Central memory CD8-positive, alpha-beta T cell (primary cell): ENCODE results near the gene SLC1A7.

Experiments
- ATAC-seq: fragments of 150-1000 bp; cut with Tn5 transposase; replicated peaks from 2 replicates; pipeline ENCODE4 v1.10.0; 2022; ENCODE audit warnings: mild to moderate bottlenecking, moderate FRiP score, moderate number of reproducible peaks; ENCODE audit not compliant: poor library complexity, severe bottlenecking; ENCODE audit errors: extremely low read depth
- DNase-seq, 2 donors: peaks; one replicate each; pipeline ENCODE4 v3.0.0; 2021; ENCODE audit warnings: low spot score in 2 of 2
- H3K27ac Mint-ChIP-seq: one replicate; pipeline ENCODE4 v1.8.0; 2022; ENCODE audit warnings: low read depth, mild to moderate bottlenecking, moderate library complexity, mixed read lengths
- H3K27me3 Mint-ChIP-seq: one replicate; pipeline ENCODE4 v1.8.0; 2022; ENCODE audit warnings: mixed read lengths
- H3K36me3 Mint-ChIP-seq: one replicate; pipeline ENCODE4 v1.8.0; 2022; ENCODE audit warnings: mild to moderate bottlenecking, moderate library complexity, mixed read lengths; ENCODE audit not compliant: insufficient read depth
- H3K4me1 Mint-ChIP-seq: one replicate; pipeline ENCODE4 v1.8.0; 2022; ENCODE audit warnings: mixed read lengths
- H3K4me3 Mint-ChIP-seq: one replicate; pipeline ENCODE4 v1.8.0; 2022; ENCODE audit warnings: mild to moderate bottlenecking, moderate library complexity, mixed read lengths
- H3K9me3 Mint-ChIP-seq: one replicate; pipeline ENCODE4 v1.8.0; 2022; ENCODE audit warnings: mixed read lengths

The SLC1A7 gene

GRCh38 chr1:53127546-53127945 lies 14.9 kb downstream of the SLC1A7 start:
- no peaks in the 10 kb centered on the region for H3K36me3 Mint-ChIP-seq
- H3K27me3 Mint-ChIP-seq, result no peaks in the 10 kb centered on the region
- peak overlapping the region; percentile 89 for H3K27ac Mint-ChIP-seq
- H3K4me3 Mint-ChIP-seq, result peak overlapping the region; percentile 40
- H3K9me3 Mint-ChIP-seq, result no peaks in the 10 kb centered on the region
- DNase-seq (peak in 1 of 2 donors; percentile 23), ATAC-seq (peak; percentile 90)
- peaks cover 44% of the 10 kb centered on the region for H3K4me1 Mint-ChIP-seq

- DNase-seq (no peak), ATAC-seq (no peak)
- H3K9me3 Mint-ChIP-seq, result no peaks in the 10 kb centered on the region
- H3K27me3 Mint-ChIP-seq, result no peaks in the 10 kb centered on the region
- no peaks in the 10 kb centered on the region for H3K36me3 Mint-ChIP-seq
- H3K4me3 Mint-ChIP-seq, result no peak overlapping the region
- peaks cover 39% of the 10 kb centered on the region for H3K4me1 Mint-ChIP-seq
- H3K27ac Mint-ChIP-seq, result no peak overlapping the region
Measured at GRCh38 chr1:53126495-53126894, 15.9 kb downstream of the SLC1A7 start.

- Mint-ChIP-seq H3K9me3 (no peaks in the 10 kb centered on the region), H3K27ac (peak overlapping the region; percentile 41), H3K36me3 (peaks cover under 1% of the 10 kb centered on the region), H3K27me3 (peaks cover 6% of the 10 kb centered on the region), H3K4me3 (no peak overlapping the region), H3K4me1 (peaks cover 45% of the 10 kb centered on the region)
- ATAC-seq (no peak), DNase-seq (no peak)
Measured at GRCh38 chr1:53125623-53126360, 16.6 kb downstream of the SLC1A7 start.

GRCh38 chr1:53125122-53125521 lies 17.3 kb downstream of the SLC1A7 start:
- H3K27me3 Mint-ChIP-seq, result peaks cover 11% of the 10 kb centered on the region
- ATAC-seq (no peak), DNase-seq (no peak)
- H3K4me1 Mint-ChIP-seq, result peaks cover 45% of the 10 kb centered on the region
- no peaks in the 10 kb centered on the region for H3K9me3 Mint-ChIP-seq
- H3K4me3 Mint-ChIP-seq, result no peak overlapping the region
- peaks cover 3% of the 10 kb centered on the region for H3K36me3 Mint-ChIP-seq
- peak overlapping the region; percentile 69 for H3K27ac Mint-ChIP-seq

- Mint-ChIP-seq H3K36me3 (peaks cover 3% of the 10 kb centered on the region), H3K4me1 (peaks cover 38% of the 10 kb centered on the region)
Measured at GRCh38 chr1:53123453-53124140, 18.8 kb downstream of the SLC1A7 start.

GRCh38 chr1:53122961-53123413 lies 19.5 kb downstream of the SLC1A7 start:
- DNase-seq (no peak), ATAC-seq (no peak)
- H3K4me3 Mint-ChIP-seq, result no peak overlapping the region
- no peaks in the 10 kb centered on the region for H3K9me3 Mint-ChIP-seq
- peak overlapping the region; percentile 49 for H3K27ac Mint-ChIP-seq
- H3K27me3 Mint-ChIP-seq, result peaks cover 11% of the 10 kb centered on the region
- peaks cover 32% of the 10 kb centered on the region for H3K4me1 Mint-ChIP-seq
- peaks cover 3% of the 10 kb centered on the region for H3K36me3 Mint-ChIP-seq

More at GRCh38 chr1:53123453-53124140, 18.8 kb downstream of the SLC1A7 start:
- no peak overlapping the region for H3K4me3 Mint-ChIP-seq
- no peaks in the 10 kb centered on the region for H3K9me3 Mint-ChIP-seq
- no peak for DNase-seq
- no peak overlapping the region for H3K27ac Mint-ChIP-seq
- H3K27me3 Mint-ChIP-seq, result peaks cover 11% of the 10 kb centered on the region
- no peak for ATAC-seq

GRCh38 chr1:53122201-53122885 lies 20.1 kb downstream of the SLC1A7 start:
- ATAC-seq (no peak), DNase-seq (no peak)
- peak overlapping the region; percentile 49 for H3K27ac Mint-ChIP-seq
- H3K36me3 Mint-ChIP-seq, result peaks cover 3% of the 10 kb centered on the region
- H3K4me1 Mint-ChIP-seq, result peaks cover 26% of the 10 kb centered on the region
- no peaks in the 10 kb centered on the region for H3K9me3 Mint-ChIP-seq
- H3K4me3 Mint-ChIP-seq, result no peak overlapping the region
- peaks cover 11% of the 10 kb centered on the region for H3K27me3 Mint-ChIP-seq

GRCh38 chr1:53121319-53122172 lies 20.9 kb downstream of the SLC1A7 start:
- peaks cover 11% of the 10 kb centered on the region for H3K27me3 Mint-ChIP-seq
- DNase-seq (no peak), ATAC-seq (no peak)
- H3K4me3 Mint-ChIP-seq, result no peak overlapping the region
- H3K4me1 Mint-ChIP-seq, result peaks cover 21% of the 10 kb centered on the region
- peak overlapping the region; percentile 32 for H3K27ac Mint-ChIP-seq
- no peaks in the 10 kb centered on the region for H3K9me3 Mint-ChIP-seq
- H3K36me3 Mint-ChIP-seq, result peaks cover 3% of the 10 kb centered on the region

GRCh38 chr1:53120659-53121058 lies 21.8 kb downstream of the SLC1A7 start:
- Mint-ChIP-seq H3K27ac (no peak overlapping the region), H3K4me1 (peaks cover 12% of the 10 kb centered on the region), H3K36me3 (peaks cover 3% of the 10 kb centered on the region), H3K4me3 (no peak overlapping the region), H3K27me3 (peaks cover 11% of the 10 kb centered on the region), H3K9me3 (no peaks in the 10 kb centered on the region)
- DNase-seq (no peak), ATAC-seq (no peak)

GRCh38 chr1:53117836-53118235 lies 24.6 kb downstream of the SLC1A7 start:
- Mint-ChIP-seq H3K27me3 (peaks cover 11% of the 10 kb centered on the region), H3K4me1 (peaks cover 9% of the 10 kb centered on the region), H3K27ac (no peak overlapping the region), H3K4me3 (no peak overlapping the region), H3K36me3 (peaks cover 3% of the 10 kb centered on the region), H3K9me3 (no peaks in the 10 kb centered on the region)
- ATAC-seq, result no peak
- no peak for DNase-seq

- H3K27ac Mint-ChIP-seq, result no peak overlapping the region
Measured at GRCh38 chr1:53116933-53117600, 25.4 kb downstream of the SLC1A7 start.

More at GRCh38 chr1:53116933-53117600, 25.4 kb downstream of the SLC1A7 start:
- no peak for ATAC-seq
- no peak for DNase-seq
- H3K36me3 Mint-ChIP-seq, result peaks cover 3% of the 10 kb centered on the region
- peaks cover 9% of the 10 kb centered on the region for H3K4me1 Mint-ChIP-seq
- H3K4me3 Mint-ChIP-seq, result no peak overlapping the region
- peaks cover 11% of the 10 kb centered on the region for H3K27me3 Mint-ChIP-seq
- H3K9me3 Mint-ChIP-seq, result no peaks in the 10 kb centered on the region
